Adipocyte (in vitro differentiated cells): ENCODE data around the gene HDAC8.
"Not testable (repeated sequence)": the region's sequence is repeated elsewhere in the genome, so short reads cannot be mapped to it uniquely, and the experiment has no call there.

ENCODE experiments used
- DNase-seq: peaks from one replicate; pipeline ENCODE4 v3.0.0-alpha.2; 2015; ENCODE audit warnings: low read depth
- H3K27me3 ChIP-seq: replicated peaks from 2 replicates; pipeline ENCODE4 v1.7.0; 2013; ENCODE audit warnings: mild to moderate bottlenecking, low read length, moderate library complexity; ENCODE audit not compliant: control insufficient read depth, insufficient read depth
- H3K36me3 ChIP-seq: 2 replicates; pipeline ENCODE4 v1.7.0; 2013; ENCODE audit warnings: low read length, mild to moderate bottlenecking, moderate library complexity; ENCODE audit not compliant: control insufficient read depth, insufficient read depth, severe bottlenecking
- H3K4me1 ChIP-seq: 2 replicates; pipeline ENCODE4 v1.7.0; 2013; ENCODE audit warnings: mild to moderate bottlenecking, low read length, moderate library complexity; ENCODE audit not compliant: control insufficient read depth, insufficient read depth
- H3K4me3 ChIP-seq: 2 replicates; pipeline ENCODE4 v1.7.0; 2013; ENCODE audit warnings: mild to moderate bottlenecking, low read length, moderate library complexity
- H3K9ac ChIP-seq: 2 replicates; pipeline ENCODE4 v1.7.0; 2013; ENCODE audit warnings: mild to moderate bottlenecking, low read length, moderate library complexity
- H3K9me3 ChIP-seq: 2 replicates; pipeline ENCODE4 v1.7.0; 2013; ENCODE audit warnings: mild to moderate bottlenecking, low read length, moderate library complexity; ENCODE audit not compliant: control insufficient read depth

Gene HDAC8

DNA sequence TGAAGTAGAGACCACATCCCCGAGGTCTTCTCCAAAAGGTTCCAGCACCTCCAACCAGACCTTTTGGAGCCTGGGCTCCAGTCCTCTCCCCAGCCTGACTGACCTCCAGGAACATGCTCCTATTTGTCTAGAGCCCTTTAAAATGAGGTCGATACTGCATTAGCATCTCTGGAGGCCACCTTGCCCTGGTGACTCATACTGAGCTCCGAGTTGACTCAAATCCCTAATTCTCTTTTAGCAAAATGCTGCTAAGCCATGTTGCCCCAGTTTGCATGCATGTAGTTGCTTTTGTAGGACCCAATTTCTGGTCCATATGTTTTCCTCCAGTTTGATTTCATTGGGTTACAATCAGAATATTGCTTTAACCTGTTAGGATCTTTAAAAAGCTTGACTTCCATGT, 223.5 kb downstream of the HDAC8 start:
- DNase-seq = no peak
- Histone ChIP-seq H3K9ac (no peak overlapping the region), H3K4me1 (peaks cover 25% of the 10 kb centered on the region), H3K27me3 (peaks cover 24% of the 10 kb centered on the region), H3K36me3 (no peaks in the 10 kb centered on the region), H3K9me3 (no peaks in the 10 kb centered on the region), H3K4me3 (no peak overlapping the region)

DNA sequence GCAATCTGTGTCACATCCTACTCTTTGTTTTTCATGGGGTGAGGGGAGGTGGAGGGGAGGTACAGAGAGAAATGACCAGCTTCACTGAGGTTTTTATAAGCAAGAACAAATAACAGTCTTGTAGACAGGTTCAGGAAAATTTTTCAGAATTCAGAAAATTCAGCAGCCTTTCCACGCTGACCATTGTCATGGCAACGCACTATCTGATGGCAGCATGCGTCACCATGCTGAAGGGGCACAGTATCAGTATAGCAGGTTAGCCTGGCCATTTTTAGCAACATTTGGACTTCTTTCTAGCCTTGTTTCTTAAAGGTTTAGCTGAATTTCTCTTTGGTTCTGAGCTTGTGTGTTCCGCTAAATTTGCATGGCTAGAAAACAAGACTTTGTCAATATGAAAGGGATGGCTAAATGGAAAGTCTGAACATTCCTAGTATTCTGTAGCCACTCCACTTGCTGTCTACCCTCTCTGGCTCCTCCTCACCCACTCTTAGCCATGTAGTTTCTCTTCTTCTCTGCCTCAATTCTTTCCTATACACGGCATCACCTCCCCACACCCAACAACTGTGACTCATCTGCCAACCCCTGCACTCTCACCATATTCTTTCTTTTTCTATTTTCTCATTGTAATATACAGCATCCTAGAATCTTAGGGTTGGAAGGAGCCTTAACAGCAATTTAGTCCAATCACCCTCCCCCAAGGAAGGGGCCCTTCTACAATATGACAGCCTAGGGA, 224.2 kb downstream of the HDAC8 start:
- H3K9me3 ChIP-seq = no peaks in the 10 kb centered on the region
- peaks cover 25% of the 10 kb centered on the region for H3K4me1 ChIP-seq

DNA sequence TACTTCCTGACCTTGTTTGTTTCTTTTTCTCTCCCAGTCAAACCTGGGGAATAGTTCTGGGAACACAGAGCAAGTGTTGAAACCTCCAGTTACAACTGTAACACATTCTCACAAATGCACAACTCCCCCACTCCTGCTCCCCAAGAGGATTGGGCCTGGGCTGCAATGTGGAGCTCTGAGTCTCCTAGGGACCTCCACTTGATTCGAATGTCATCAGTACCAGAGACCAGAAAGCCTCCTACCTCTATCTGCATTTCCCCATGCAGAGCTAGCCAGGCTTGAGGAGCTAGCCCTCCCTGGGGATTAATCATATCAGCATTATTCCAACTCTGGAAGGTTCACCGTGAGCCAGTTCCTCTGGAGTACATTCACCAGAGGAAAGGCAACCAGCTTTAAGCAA, 225.3 kb downstream of the HDAC8 start:
- peaks cover 24% of the 10 kb centered on the region for H3K4me1 ChIP-seq
- H3K9ac ChIP-seq = no peak overlapping the region
- no peak for DNase-seq

More for the DNA sequence above, 224.2 kb downstream of the HDAC8 start:
- Histone ChIP-seq H3K36me3 (no peaks in the 10 kb centered on the region), H3K27me3 (peaks cover 21% of the 10 kb centered on the region), H3K4me3 (no peak overlapping the region), H3K9ac (no peak overlapping the region)
- DNase-seq = no peak

DNA sequence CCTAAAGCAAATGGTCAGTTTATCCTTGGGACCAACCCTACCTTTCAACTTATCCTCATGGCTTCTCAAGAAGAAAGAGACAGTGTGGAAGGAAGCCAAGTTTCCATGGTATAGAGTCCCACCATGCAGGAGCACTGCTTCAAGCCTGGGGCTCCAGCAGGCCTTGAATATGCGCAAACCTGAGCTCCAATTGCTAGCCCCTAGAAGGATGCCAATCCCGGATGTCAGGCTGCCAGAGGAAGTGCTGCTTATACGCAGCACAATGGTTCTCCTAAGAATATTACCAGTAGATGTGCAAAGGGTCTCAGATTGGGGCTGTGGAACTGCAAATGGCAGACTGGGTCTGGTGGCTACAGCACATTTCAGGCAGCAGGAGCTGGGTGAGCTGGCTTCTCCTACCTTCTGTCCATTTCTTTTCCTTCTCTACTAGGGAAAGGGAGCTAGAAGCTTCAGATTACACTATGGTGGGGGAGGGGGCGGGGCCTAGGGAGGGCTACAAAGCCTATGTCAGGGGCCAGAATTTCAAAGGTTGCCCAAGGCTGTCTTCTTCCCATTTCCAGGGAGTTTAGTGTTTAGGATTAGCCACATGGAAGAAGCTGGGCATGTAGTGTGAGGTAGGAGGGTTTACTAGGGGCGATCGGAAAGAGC, 226.2 kb downstream of the HDAC8 start:
- H3K9me3 ChIP-seq = no peaks in the 10 kb centered on the region
- H3K9ac ChIP-seq = no peak overlapping the region
- peaks cover 18% of the 10 kb centered on the region for H3K4me1 ChIP-seq
- DNase-seq = no peak
- no peaks in the 10 kb centered on the region for H3K36me3 ChIP-seq
- peaks cover 22% of the 10 kb centered on the region for H3K27me3 ChIP-seq
- no peak overlapping the region for H3K4me3 ChIP-seq

More for the DNA sequence above, 225.3 kb downstream of the HDAC8 start:
- H3K4me3 ChIP-seq = no peak overlapping the region
- H3K36me3 ChIP-seq = no peaks in the 10 kb centered on the region
- H3K27me3 ChIP-seq = peaks cover 21% of the 10 kb centered on the region
- H3K9me3 ChIP-seq = no peaks in the 10 kb centered on the region

DNA sequence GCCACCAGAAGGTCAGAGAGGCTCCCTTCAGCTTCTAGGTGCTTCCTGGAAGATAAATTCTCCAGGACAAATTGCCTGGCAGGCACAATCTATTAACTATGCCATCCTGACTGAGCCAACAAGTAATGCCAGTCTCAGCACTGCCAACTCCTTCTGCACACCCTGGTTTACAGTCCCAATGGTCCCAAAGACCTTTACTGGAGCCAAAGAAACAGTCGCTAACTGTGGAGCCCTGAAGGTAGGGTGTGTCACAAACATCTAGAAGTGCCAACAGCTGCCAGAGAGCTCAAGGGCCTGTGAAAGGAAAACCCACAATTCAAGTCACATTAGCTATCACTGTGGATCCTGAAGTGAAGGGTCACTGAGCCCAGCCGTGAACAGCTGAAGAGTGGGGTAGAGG, 232.0 kb downstream of the HDAC8 start:
- Histone ChIP-seq H3K27me3 (peaks cover 19% of the 10 kb centered on the region), H3K4me1 (peaks cover 6% of the 10 kb centered on the region), H3K36me3 (no peaks in the 10 kb centered on the region), H3K9ac (no peak overlapping the region), H3K4me3 (no peak overlapping the region), H3K9me3 (no peaks in the 10 kb centered on the region)
- DNase-seq = no peak

DNA sequence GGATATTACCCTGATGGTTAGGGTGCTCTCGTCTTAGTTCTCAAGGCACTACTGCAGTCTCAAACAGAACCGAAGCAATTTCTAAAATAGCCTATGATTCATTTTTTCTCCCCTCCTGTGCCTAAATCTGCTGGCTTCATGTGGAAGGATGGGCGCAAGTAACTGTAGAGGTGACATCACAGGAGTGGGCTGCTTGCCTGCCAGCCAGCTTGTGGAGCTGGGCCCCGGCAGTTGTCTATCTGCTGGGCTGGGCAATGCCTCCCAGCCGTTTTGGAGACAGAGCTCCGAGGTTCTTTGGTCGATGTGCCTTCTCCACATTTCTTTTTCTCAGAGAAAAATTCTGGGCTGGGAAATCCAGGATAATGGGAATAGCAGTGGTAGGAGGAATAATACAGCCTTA, 232.6 kb downstream of the HDAC8 start:
- no peak overlapping the region for H3K9ac ChIP-seq
- H3K36me3 ChIP-seq = no peaks in the 10 kb centered on the region
- no peaks in the 10 kb centered on the region for H3K9me3 ChIP-seq
- no peak for DNase-seq
- H3K27me3 ChIP-seq = peaks cover 22% of the 10 kb centered on the region
- H3K4me3 ChIP-seq = no peak overlapping the region
- H3K4me1 ChIP-seq = peaks cover 6% of the 10 kb centered on the region

DNA sequence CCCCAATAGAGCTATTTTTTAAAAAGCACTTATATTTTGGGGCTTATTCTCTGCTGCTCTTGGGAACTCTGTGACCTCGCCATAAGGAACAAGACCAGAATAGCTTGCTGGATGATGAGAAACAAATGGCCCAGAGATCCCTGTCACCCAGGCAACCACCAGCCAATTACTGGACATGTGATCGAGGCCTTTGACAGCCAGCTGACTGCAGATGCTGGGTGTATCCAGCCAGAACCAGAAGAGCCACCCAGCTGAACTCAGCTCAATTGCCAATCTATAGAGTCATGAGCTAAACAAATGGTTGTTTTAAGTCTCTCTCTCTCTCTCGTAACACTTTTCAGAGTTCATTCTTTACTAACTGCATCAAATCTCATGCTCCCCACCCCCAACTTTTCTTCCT, 242.5 kb downstream of the HDAC8 start:
- H3K9me3 ChIP-seq = peaks cover 18% of the 10 kb centered on the region
- peaks cover 40% of the 10 kb centered on the region for H3K27me3 ChIP-seq
- H3K4me3 ChIP-seq = no peak overlapping the region
- no peaks in the 10 kb centered on the region for H3K4me1 ChIP-seq
- no peaks in the 10 kb centered on the region for H3K36me3 ChIP-seq
- no peak overlapping the region for H3K9ac ChIP-seq
- no peak for DNase-seq

DNA sequence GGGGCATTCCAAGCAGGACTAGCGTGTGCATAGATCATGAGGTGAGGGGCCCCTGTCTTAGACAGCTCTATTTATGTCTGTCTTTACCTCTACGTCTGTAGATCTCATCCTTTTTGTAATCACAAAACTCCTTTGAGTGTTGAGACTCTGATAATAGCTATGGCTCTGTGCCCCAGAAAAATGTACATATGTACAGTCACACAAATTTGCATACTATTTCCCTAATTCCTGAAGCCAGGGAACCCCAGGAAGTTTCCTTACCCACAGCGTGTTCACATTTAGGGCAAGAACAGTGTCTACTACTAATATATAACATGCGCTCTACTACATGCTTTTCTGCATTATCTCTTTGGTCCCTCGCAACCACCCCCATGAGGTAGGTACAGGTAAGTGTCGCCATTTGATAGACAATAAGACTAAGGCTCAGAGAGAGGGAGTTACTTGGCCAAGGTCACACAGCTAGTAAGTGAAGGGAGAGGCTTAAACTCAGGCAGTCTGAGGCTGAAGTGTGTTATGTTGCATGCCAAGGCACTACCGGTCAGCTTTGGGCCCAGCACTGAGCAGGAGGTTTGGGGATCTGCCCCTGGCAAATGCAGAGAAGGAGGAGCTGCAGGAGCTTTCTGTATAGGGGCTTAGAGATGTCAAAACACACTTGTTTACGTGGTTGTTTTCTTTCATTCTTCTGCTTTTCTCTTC, 245.9 kb downstream of the HDAC8 start:
- no peaks in the 10 kb centered on the region for H3K36me3 ChIP-seq
- H3K9ac ChIP-seq = no peak overlapping the region
- H3K4me1 ChIP-seq = no peaks in the 10 kb centered on the region
- no peak overlapping the region for H3K4me3 ChIP-seq
- peaks cover 32% of the 10 kb centered on the region for H3K27me3 ChIP-seq
- peaks cover 11% of the 10 kb centered on the region for H3K9me3 ChIP-seq
- no peak for DNase-seq

DNA sequence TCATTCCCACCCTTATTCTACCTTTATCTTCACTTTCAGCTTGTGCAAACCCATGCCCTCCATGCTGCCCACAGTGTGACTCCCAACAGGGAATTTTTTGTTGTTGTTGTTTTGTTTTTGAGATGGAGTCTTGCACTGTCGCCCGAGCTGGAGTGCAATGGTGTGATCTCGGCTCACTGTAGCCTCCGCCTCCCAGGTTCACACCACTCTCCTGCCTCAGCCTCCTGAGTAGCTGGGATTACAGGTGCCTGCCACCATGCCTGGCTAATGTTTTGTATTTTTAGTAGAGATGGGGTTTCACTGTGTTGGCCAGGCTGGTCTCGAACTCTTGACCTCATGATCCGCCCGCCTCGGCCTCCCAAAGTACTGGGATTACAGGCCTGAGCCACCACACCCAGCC, 253.0 kb downstream of the HDAC8 start:
- not testable (repeated sequence) for H3K9me3 ChIP-seq, H3K9ac ChIP-seq

DNA sequence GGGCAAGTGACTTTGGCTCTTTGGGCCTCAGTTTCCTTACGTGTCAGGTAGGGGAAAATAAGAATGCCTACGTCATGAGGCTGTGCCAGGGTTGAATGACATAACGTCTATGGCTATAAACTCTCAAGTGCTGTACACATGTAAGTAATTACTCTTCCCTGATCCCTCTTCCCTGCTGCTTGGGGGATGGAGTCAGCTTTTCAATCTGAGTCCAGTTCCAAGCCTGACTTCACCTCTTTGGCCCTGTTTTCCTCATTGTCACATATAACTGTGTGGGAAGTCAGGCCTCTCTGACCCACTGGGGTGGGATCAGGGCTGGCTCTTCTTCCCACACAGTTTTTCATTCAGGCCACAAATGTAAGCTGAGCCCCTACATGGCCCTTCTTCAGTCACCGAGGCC, 255.5 kb downstream of the HDAC8 start:
- Histone ChIP-seq H3K36me3 (no peaks in the 10 kb centered on the region), H3K9ac (no peak overlapping the region), H3K4me3 (no peak overlapping the region), H3K4me1 (peaks cover 9% of the 10 kb centered on the region), H3K27me3 (peaks cover 41% of the 10 kb centered on the region), H3K9me3 (no peaks in the 10 kb centered on the region)
- DNase-seq = no peak

More for the DNA sequence above, 253.0 kb downstream of the HDAC8 start:
- peaks cover 42% of the 10 kb centered on the region for H3K27me3 ChIP-seq
- not testable (repeated sequence) for H3K36me3 ChIP-seq, H3K4me1 ChIP-seq, H3K4me3 ChIP-seq, DNase-seq

DNA sequence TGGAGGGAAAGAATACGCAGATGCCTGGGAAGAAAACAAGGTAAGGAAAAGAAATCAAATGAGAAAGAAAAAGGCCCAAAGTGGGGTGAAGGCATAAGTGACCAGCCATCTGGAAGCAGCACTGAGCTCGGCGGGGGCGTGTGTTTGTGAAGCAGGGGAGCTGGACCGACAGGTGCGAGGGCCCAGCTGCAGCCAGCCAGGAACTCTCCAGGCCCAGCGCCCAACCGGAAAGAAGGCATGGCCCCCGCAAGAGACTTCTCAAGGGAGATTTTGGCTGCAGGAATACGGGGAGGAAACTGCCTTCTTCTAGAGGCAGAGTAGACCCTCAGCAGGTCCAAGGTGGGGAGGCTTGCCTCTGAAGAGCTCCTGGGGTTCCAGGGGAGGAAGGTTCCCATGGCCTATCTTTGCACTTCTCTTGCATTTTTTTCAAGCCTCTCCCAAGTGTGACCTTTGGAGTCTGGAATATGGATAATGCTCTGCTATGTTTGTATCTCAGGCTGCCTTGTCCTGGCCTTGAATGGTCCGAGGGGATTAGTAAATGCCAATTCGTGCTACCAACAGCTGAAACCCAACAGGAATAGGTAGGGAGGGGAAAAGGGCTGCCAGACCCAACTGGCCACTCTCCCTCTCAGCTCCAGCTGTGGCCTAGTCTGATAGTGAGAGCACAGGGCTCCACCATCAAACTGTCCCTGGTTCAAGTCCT, 256.1 kb downstream of the HDAC8 start:
- no peak overlapping the region for H3K9ac ChIP-seq
- H3K9me3 ChIP-seq = no peaks in the 10 kb centered on the region
- H3K36me3 ChIP-seq = no peaks in the 10 kb centered on the region
- peaks cover 41% of the 10 kb centered on the region for H3K27me3 ChIP-seq
- peaks cover 9% of the 10 kb centered on the region for H3K4me1 ChIP-seq
- no peak overlapping the region for H3K4me3 ChIP-seq
- DNase-seq = no peak
